Right atrium auricular region (tissue), 2 donors: ENCODE measurements around the gene A2ML1. TPM values are rescaled to one million over a fixed set of nuclear protein-coding genes. Genes with fewer than 3 reads are reported as not detected.

Experiments used
- DNase-seq: peaks from one replicate; pipeline ENCODE4 v3.0.0-alpha.2; 2019; ENCODE audit warnings: low spot score
- H3K27ac ChIP-seq, 2 donors: fragments of 200-600 bp; sonication (generic); 1 replicate in 1 of 2; 2 replicates in 1 of 2; pipeline ENCODE4 v1.5.1; 2016 to 2019
- H3K27me3 ChIP-seq, 2 donors: fragments of 200-600 bp; sonication (generic); one replicate each; pipeline versions ENCODE4 v1.5.1 to v1.6.0; 2017 to 2019
- H3K36me3 ChIP-seq: fragments of 200-600 bp; sonication (generic); one replicate; pipeline ENCODE4 v1.5.1; 2016
- H3K4me1 ChIP-seq, 2 donors: fragments of 200-600 bp; sonication (generic); one replicate each; pipeline versions ENCODE4 v1.5.1 to v1.6.0; 2017 to 2019
- H3K4me3 ChIP-seq, 2 donors: fragments of 200-600 bp; sonication (generic); 1 replicate in 1 of 2; 2 replicates in 1 of 2; pipeline ENCODE4 v1.5.1; 2017 to 2019; ENCODE audit warnings: mild to moderate bottlenecking in 1 of 2, moderate library complexity in 1 of 2
- H3K9me3 ChIP-seq, 2 donors: fragments of 200-600 bp; sonication (generic); one replicate each; pipeline ENCODE4 v1.5.1; 2019
- CTCF ChIP-seq, 2 donors: fragments of 200-600 bp; sonication (generic); IDR thresholded peaks; one replicate each; pipeline ENCODE4 v1.5.1; 2019; ENCODE audit warnings: antibody characterized with exemption in 2 of 2
- total RNA-seq, 2 donors: library from RNA; depleted of rRNA; stranded (reverse); fragments of >200 nt; gene quantifications; one replicate each; pipeline ENCODE4 v1.1.0, GENCODE V29; 2016

The A2ML1 gene
- under 1 TPM in 1 of 2 donors, not detected in 1; 0.15 TPM for total RNA-seq

GRCh38 chr12:8822298-8822697 lies at the start of gene A2ML1:
A2ML1 (plus strand) TSS chr12:8822621; CDS start chr12:8822652, 31 bp downstream.
- no peak for DNase-seq
- Histone ChIP-seq H3K27me3 (no peaks in the 10 kb centered on the region), H3K4me1 (no peaks in the 10 kb centered on the region), H3K36me3 (no peaks in the 10 kb centered on the region), H3K27ac (no peak within 1 kb of the TSS), H3K4me3 (no peak within 1 kb of the TSS), H3K9me3 (peaks cover 0 to 7% of the 10 kb centered on the region in 2 donors)
- TF ChIP-seq CTCF (IDR thresholded peaks at IDR 0.05) = no peak

- Histone ChIP-seq H3K4me3 (no peak overlapping the region), H3K9me3 (no peaks in the 10 kb centered on the region), H3K27me3 (no peaks in the 10 kb centered on the region), H3K36me3 (no peaks in the 10 kb centered on the region), H3K4me1 (no peaks in the 10 kb centered on the region), H3K27ac (no peak overlapping the region)
- TF ChIP-seq CTCF (IDR thresholded peaks at IDR 0.05) = no peak
- DNase-seq = no peak
Measured at GRCh38 chr12:8773461-8773860, 49.0 kb upstream of the A2ML1 start.

GRCh38 chr12:8779281-8779680 lies 43.1 kb upstream of the A2ML1 start:
- DNase-seq = no peak
- no peak for TF ChIP-seq CTCF (IDR thresholded peaks at IDR 0.05)
- Histone ChIP-seq H3K4me3 (no peak overlapping the region), H3K4me1 (peaks cover 0 to 11% of the 10 kb centered on the region in 2 donors), H3K36me3 (peaks cover 8% of the 10 kb centered on the region), H3K9me3 (no peaks in the 10 kb centered on the region), H3K27ac (no peak overlapping the region), H3K27me3 (no peaks in the 10 kb centered on the region)

- DNase-seq = no peak
- no peak for TF ChIP-seq CTCF (IDR thresholded peaks at IDR 0.05)
- Histone ChIP-seq H3K36me3 (peaks cover 8% of the 10 kb centered on the region), H3K4me3 (no peak overlapping the region), H3K27ac (no peak overlapping the region), H3K9me3 (no peaks in the 10 kb centered on the region), H3K27me3 (no peaks in the 10 kb centered on the region), H3K4me1 (peaks cover 0 to 11% of the 10 kb centered on the region in 2 donors)
Measured at GRCh38 chr12:8779862-8780261, 42.6 kb upstream of the A2ML1 start.

GRCh38 chr12:8780389-8780788 lies 42.0 kb upstream of the A2ML1 start:
- Histone ChIP-seq H3K4me3 (no peak overlapping the region), H3K4me1 (peaks cover 0 to 11% of the 10 kb centered on the region in 2 donors), H3K36me3 (peaks cover 8% of the 10 kb centered on the region), H3K27me3 (no peaks in the 10 kb centered on the region), H3K27ac (no peak overlapping the region), H3K9me3 (no peaks in the 10 kb centered on the region)
- DNase-seq = no peak
- TF ChIP-seq CTCF (IDR thresholded peaks at IDR 0.05) = peak; percentile 17 to 56

GRCh38 chr12:8781381-8782127 lies 40.9 kb upstream of the A2ML1 start:
- no peak overlapping the region for H3K4me3 ChIP-seq
- H3K27me3 ChIP-seq = no peaks in the 10 kb centered on the region
- peaks cover 8% of the 10 kb centered on the region for H3K36me3 ChIP-seq
- H3K27ac ChIP-seq = no peak overlapping the region
- H3K4me1 ChIP-seq = peaks cover 0 to 11% of the 10 kb centered on the region in 2 donors
- TF ChIP-seq CTCF (IDR thresholded peaks at IDR 0.05) = no peak
- no peaks in the 10 kb centered on the region for H3K9me3 ChIP-seq
- DNase-seq = no peak
